ENCODE measurements around the gene TEX11.

TEX11 gene

GRCh38 chrX:70496491-70496890, 412.0 kb downstream of the TEX11 start:
- no peak overlapping the region for H3K4me3 ChIP-seq (replicated peaks; ENCODE audit: low read depth, low read length)

DNA sequence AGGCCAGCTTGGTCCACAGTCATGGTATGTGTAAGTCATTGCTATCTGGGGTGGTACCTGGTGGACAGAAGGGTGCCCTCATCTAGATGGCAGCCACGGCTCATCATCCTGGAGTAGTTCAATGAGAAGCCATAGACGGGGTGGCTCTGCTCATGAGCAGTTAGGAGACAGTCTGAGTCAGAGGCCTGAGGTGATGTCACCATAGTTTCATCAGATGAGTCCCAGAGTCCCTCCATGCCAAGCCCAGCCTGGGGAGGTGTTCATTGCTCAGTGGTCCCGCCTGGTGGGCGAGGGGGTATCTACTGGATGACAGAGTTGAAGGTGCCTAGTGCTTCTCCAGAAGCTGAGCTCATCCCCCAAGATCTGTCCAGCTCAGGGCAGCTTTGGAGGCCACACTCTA, 414.1 kb downstream of the TEX11 start:
- TF ChIP-seq, protein P1, sequence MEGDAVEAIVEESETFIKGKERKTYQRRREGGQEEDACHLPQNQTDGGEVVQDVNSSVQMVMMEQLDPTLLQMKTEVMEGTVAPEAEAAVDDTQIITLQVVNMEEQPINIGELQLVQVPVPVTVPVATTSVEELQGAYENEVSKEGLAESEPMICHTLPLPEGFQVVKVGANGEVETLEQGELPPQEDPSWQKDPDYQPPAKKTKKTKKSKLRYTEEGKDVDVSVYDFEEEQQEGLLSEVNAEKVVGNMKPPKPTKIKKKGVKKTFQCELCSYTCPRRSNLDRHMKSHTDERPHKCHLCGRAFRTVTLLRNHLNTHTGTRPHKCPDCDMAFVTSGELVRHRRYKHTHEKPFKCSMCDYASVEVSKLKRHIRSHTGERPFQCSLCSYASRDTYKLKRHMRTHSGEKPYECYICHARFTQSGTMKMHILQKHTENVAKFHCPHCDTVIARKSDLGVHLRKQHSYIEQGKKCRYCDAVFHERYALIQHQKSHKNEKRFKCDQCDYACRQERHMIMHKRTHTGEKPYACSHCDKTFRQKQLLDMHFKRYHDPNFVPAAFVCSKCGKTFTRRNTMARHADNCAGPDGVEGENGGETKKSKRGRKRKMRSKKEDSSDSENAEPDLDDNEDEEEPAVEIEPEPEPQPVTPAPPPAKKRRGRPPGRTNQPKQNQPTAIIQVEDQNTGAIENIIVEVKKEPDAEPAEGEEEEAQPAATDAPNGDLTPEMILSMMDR (IDR thresholded peaks at IDR 0.05; ENCODE audit: low read depth, low read length, missing control alignments): no peak
- DNase-seq (ENCODE audit: extremely low read depth, low read depth): no peak
- no peak overlapping the region for H3K4me3 ChIP-seq (replicated peaks; ENCODE audit: low read depth, low read length)

More at GRCh38 chrX:70496491-70496890, 412.0 kb downstream of the TEX11 start:
- TF ChIP-seq, protein P1 (IDR thresholded peaks at IDR 0.05; ENCODE audit: low read depth, low read length, missing control alignments): no peak
- DNase-seq (ENCODE audit: extremely low read depth, low read depth): no peak

GRCh38 chrX:70488856-70489255, 419.7 kb downstream of the TEX11 start:
- no peak for DNase-seq (ENCODE audit: extremely low read depth, low read depth)
- H3K4me3 ChIP-seq (replicated peaks; ENCODE audit: low read depth, low read length): no peak overlapping the region
- TF ChIP-seq, protein P1 (IDR thresholded peaks at IDR 0.05; ENCODE audit: low read depth, low read length, missing control alignments): no peak

DNA sequence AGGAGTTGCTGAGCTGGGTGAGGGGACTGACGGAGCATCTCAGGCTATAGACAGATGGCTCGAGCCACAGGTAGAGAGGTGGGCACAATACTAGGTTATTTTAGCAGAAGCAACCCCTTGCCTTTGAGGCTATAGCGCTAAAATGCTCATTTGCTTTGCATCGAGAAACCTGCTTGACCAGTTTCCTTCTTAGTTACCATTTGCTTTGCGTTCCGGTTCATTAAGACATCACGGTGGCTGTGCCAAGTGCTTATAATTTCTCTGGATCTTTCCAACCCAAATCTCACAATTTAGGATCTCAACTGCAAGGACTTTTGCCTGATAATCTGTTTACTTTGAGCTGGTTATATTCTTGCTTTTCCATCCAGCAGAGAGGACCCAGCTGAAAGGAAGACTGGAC, 423.0 kb downstream of the TEX11 start:
- H3K4me3 ChIP-seq (replicated peaks; ENCODE audit: low read depth, low read length): no peak overlapping the region
- no peak for DNase-seq (ENCODE audit: extremely low read depth, low read depth)
- TF ChIP-seq, protein P1 (IDR thresholded peaks at IDR 0.05; ENCODE audit: low read depth, low read length, missing control alignments): no peak

DNA sequence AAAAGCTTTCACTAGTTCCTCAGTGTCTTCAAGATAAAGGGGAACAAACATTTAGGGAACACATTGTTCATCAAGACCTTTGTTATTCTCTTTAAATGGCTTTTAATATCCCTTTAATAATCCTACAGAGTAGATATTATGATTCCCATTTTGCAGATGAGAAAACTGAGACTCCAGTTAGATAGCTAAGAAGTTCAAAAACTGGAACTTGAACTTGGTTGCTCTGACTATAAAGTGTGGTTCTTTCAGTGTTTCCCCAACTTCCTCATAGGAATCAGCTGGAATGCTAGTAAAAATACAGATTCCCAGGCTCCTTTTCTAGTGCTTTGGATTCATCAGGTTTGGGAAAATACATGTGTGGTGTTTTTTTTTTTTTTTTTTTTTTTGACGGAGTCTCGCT, 426.2 kb downstream of the TEX11 start:
- no peak for DNase-seq (ENCODE audit: extremely low read depth, low read depth)
- H3K4me3 ChIP-seq (replicated peaks; ENCODE audit: low read depth, low read length): no peak overlapping the region
- TF ChIP-seq, protein P1 (IDR thresholded peaks at IDR 0.05; ENCODE audit: low read depth, low read length, missing control alignments): no peak

GRCh38 chrX:70481471-70482270, 426.8 kb downstream of the TEX11 start:
- no peak for DNase-seq (ENCODE audit: extremely low read depth, low read depth)
- TF ChIP-seq, protein P1 (IDR thresholded peaks at IDR 0.05; ENCODE audit: low read depth, low read length, missing control alignments): no peak
- no peak overlapping the region for H3K4me3 ChIP-seq (replicated peaks; ENCODE audit: low read depth, low read length)

DNA sequence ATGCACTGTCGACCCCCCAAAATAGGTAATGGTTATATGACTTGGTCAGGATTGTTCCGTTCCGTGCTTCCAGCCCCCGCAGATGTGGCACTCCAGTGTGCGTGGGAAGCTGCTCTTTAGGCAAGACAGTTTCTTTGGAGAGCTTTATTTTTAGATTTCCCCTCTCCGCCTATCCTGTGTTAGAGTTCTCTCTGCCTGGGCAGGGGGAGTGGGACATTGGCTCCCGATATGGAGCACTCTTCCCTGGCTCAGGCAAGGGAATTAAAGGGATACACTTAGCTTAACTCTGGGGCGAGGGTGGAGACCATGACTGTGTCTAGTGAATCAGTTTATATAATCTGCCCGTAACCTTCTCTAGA, 427.9 kb downstream of the TEX11 start:
- DNase-seq (ENCODE audit: extremely low read depth, low read depth): no peak
- TF ChIP-seq, protein P1 (IDR thresholded peaks at IDR 0.05; ENCODE audit: low read depth, low read length, missing control alignments): no peak
- H3K4me3 ChIP-seq (replicated peaks; ENCODE audit: low read depth, low read length): no peak overlapping the region
